Psoas muscle (tissue), 8 donors: ENCODE measurements around the gene CDC14A. TPM values are rescaled to one million over a fixed set of nuclear protein-coding genes. Genes with fewer than 3 reads are reported as not detected.

Experiments
- ATAC-seq, 4 donors: fragments of 200-7000 bp; cut with Tn5 transposase; one replicate each; pipeline ENCODE4 v1.9.1; 2020; ENCODE audit warnings: moderate library complexity in 3 of 4, mild to moderate bottlenecking in 2 of 4
- DNase-seq, 2 donors: peaks; one replicate each; pipeline ENCODE4 v3.0.0-alpha.2; 2020
- H3K27ac ChIP-seq: fragments of 200-600 bp; one replicate; pipeline ENCODE4 v1.8.0; 2022
- H3K27me3 ChIP-seq, 3 donors: fragments of 200-600 bp in 1 of 3; one replicate each; pipeline versions ENCODE4 v1.6.1 to v1.8.0; 2013 to 2022; ENCODE audit warnings: low read length in 2 of 3, mild to moderate bottlenecking in 2 of 3, moderate library complexity in 1 of 3; ENCODE audit not compliant: insufficient read depth in 3 of 3
- H3K36me3 ChIP-seq, 2 donors: fragments of 200-600 bp in 1 of 2; one replicate each; pipeline versions ENCODE4 v1.6.1 to v1.8.0; 2013 to 2022; ENCODE audit warnings: low read depth in 1 of 2, mild to moderate bottlenecking in 1 of 2, moderate library complexity in 1 of 2; ENCODE audit not compliant: insufficient read depth in 1 of 2
- H3K4me1 ChIP-seq: fragments of 200-600 bp; one replicate; pipeline ENCODE4 v1.8.0; 2022
- H3K4me3 ChIP-seq: fragments of 200-600 bp; one replicate; pipeline ENCODE4 v1.8.0; 2022; ENCODE audit warnings: mild to moderate bottlenecking
- H3K9me3 ChIP-seq: fragments of 200-600 bp; one replicate; pipeline ENCODE4 v1.8.0; 2022
- CTCF ChIP-seq: fragments of 200-600 bp; IDR thresholded peaks from one replicate; pipeline ENCODE4 v1.8.0; 2022; ENCODE audit warnings: antibody characterized with exemption
- WGBS, 3 donors: extraction: QIAGEN DNeasy Blood & Tissue Kit; methylation state at CpG; one replicate each; pipeline versions ENCODE4 v1.1.6 to v1.1.7; 2013; 5-methylcytosine and 5-hydroxymethylcytosine counted together
- intact Hi-C, 2 donors: fragments of 100-400 bp; cut with DNase I; formaldehyde crosslinking; loops; one replicate each; pipeline versions ENCODE4 v1.11.0 to v1.14.2; 2022
- polyA plus RNA-seq, 3 donors: library from polyadenylated mRNA; stranded (reverse); fragments of 200-250 nt; gene quantifications; one replicate each; pipeline ENCODE4 v1.2.3, GENCODE V29; 2013
- total RNA-seq, 4 donors: library from RNA; stranded (reverse); fragmentation: NEBNext Ultra II Directional in 2 of 4; extraction: Animal tissue kit (Norgen Biotek cat#: 25700) in 2 of 4; gene quantifications; one replicate each; pipeline versions ENCODE4 v1.2.1 to v1.2.4, GENCODE V29; 2021 to 2023
- donor health status: healthy with polysubstance abuse.
- donor health status: DM: no; HTN: no; CAD: no; lungs with moderate emphysema.
- donor health status: Bipolar disorder and iron deficiency.
- donor health status: healthy.
- donor health status: DM: yes; HTN: yes; CAD: no.
- donor health status: DM: no; HTN: no; CAD: no.
- donor health status: DM: no; HTN: no; CAD: no.
- donor health status: DM: yes; HTN: yes; CAD: no.

CDC14A gene
- total and polyA plus RNA-seq, 7 donors: 0.44 to 5.5 (median 2.3) TPM

- peak in 1 of 2 donors; percentile 70 for DNase-seq
- peak; percentile 9 to 27 (median 16) for ATAC-seq
- no peaks in the 10 kb centered on the region for H3K27me3 ChIP-seq
These were observed 930 bp downstream of the CDC14A start for GRCh38 chr1:100353071-100353801.

GRCh38 chr1:100353988-100354387 lies 1.7 kb downstream of the CDC14A start:
- peaks cover 21% of the 10 kb centered on the region for H3K4me1 ChIP-seq
- peak in 3 of 4 donors; percentile 37 to 49 (median 42) for ATAC-seq
- intact Hi-C loops: loop anchor here (2.0 to 5.0 kb wide), 6 partner anchors 63 to 222 kb away; partner anchors contain the start of genes RTCA (in 1 of the 2), SASS6 (in 1 of the 2) and TRMT13 (in 1 of the 2)
- peaks cover 0 to 3% of the 10 kb centered on the region in 2 donors for H3K36me3 ChIP-seq
- no peak for DNase-seq
- no peaks in the 10 kb centered on the region for H3K27me3 ChIP-seq
- peak overlapping the region; percentile 95 for H3K4me3 ChIP-seq
- H3K27ac ChIP-seq: no peak overlapping the region
- no peaks in the 10 kb centered on the region for H3K9me3 ChIP-seq
- WGBS, 3 donors: 72 to 85% (median 80%) methylated on average over 1 of the region's 1 CpG
- TF ChIP-seq CTCF: no peak

More at GRCh38 chr1:100353071-100353801, 930 bp downstream of the CDC14A start:
- WGBS, 3 donors: 2 to 3% (median 2%) methylated on average over 28 of the region's 28 CpGs
- peak overlapping the region; percentile 94 for H3K27ac ChIP-seq
- peak overlapping the region; percentile 95 for H3K4me3 ChIP-seq
- TF ChIP-seq CTCF: no peak
- no peaks in the 10 kb centered on the region for H3K9me3 ChIP-seq
- peaks cover 18% of the 10 kb centered on the region for H3K4me1 ChIP-seq
- intact Hi-C loops: loop anchor here (2.0 to 5.0 kb wide), 6 partner anchors 62 to 221 kb away; partner anchors contain the start of genes RTCA (in 1 of the 2), SASS6 (in 1 of the 2) and TRMT13 (in 1 of the 2)
- H3K36me3 ChIP-seq: peaks cover 0 to 3% of the 10 kb centered on the region in 2 donors

GRCh38 chr1:100354971-100355394 lies 2.7 kb downstream of the CDC14A start:
- Histone ChIP-seq H3K27ac (peak overlapping the region; percentile 39), H3K4me3 (peak overlapping the region; percentile 95)
- no peak for ATAC-seq

GRCh38 chr1:100358210-100358609 lies 5.9 kb downstream of the CDC14A start:
- intact Hi-C loops: no loop called here
- ATAC-seq: no peak
- DNase-seq: no peak
- 48 to 84% (median 51%) methylated on average over 2 of the region's 2 CpGs for WGBS, 3 donors
- Histone ChIP-seq H3K4me3 (no peak overlapping the region), H3K27ac (no peak overlapping the region), H3K36me3 (peaks cover 0 to 3% of the 10 kb centered on the region in 2 donors), H3K27me3 (no peaks in the 10 kb centered on the region), H3K4me1 (peaks cover 44% of the 10 kb centered on the region), H3K9me3 (no peaks in the 10 kb centered on the region)
- no peak for TF ChIP-seq CTCF

More at GRCh38 chr1:100354971-100355394, 2.7 kb downstream of the CDC14A start:
- Histone ChIP-seq H3K27me3 (no peaks in the 10 kb centered on the region), H3K9me3 (no peaks in the 10 kb centered on the region), H3K4me1 (peaks cover 29% of the 10 kb centered on the region), H3K36me3 (peaks cover 0 to 3% of the 10 kb centered on the region in 2 donors)
- no peak for DNase-seq
- no peak for TF ChIP-seq CTCF
- intact Hi-C loops: loop anchor here in 1 of 2 donors (5.0 kb wide), 3 partner anchors 87 to 223 kb away; partner anchors contain the start of genes SASS6 and TRMT13
- 57 to 62% (median 61%) methylated on average over 2 of the region's 2 CpGs for WGBS, 3 donors
